Lower lobe of right lung (tissue), 2 donors: ENCODE data around the gene ACBD6. TPM values are rescaled to one million over a fixed set of nuclear protein-coding genes. Genes with fewer than 3 reads are reported as not detected.

ENCODE experiments used
- ATAC-seq, 2 donors: fragments of 200-7000 bp; cut with Tn5 transposase; one replicate each; pipeline ENCODE4 v1.9.1; 2020 to 2022; ENCODE audit warnings: mild to moderate bottlenecking in 2 of 2, moderate library complexity in 2 of 2
- DNase-seq: peaks from one replicate; pipeline ENCODE4 v3.0.0-alpha.2; 2020
- H3K27ac ChIP-seq: fragments of 200-600 bp; one replicate; pipeline ENCODE4 v1.8.0; 2022
- H3K27me3 ChIP-seq: fragments of 200-600 bp; one replicate; pipeline ENCODE4 v1.8.0; 2022; ENCODE audit warnings: low read depth
- H3K36me3 ChIP-seq: fragments of 200-600 bp; one replicate; pipeline ENCODE4 v1.8.0; 2022; ENCODE audit warnings: mild to moderate bottlenecking
- H3K4me1 ChIP-seq: fragments of 200-600 bp; one replicate; pipeline ENCODE4 v1.8.0; 2022
- H3K4me3 ChIP-seq: fragments of 200-600 bp; one replicate; pipeline ENCODE4 v1.8.0; 2022; ENCODE audit warnings: mild to moderate bottlenecking
- H3K9me3 ChIP-seq: fragments of 200-600 bp; one replicate; pipeline ENCODE4 v1.8.0; 2022
- CTCF ChIP-seq: fragments of 200-600 bp; IDR thresholded peaks from one replicate; pipeline ENCODE4 v1.8.0; 2022; ENCODE audit warnings: antibody characterized with exemption, mild to moderate bottlenecking
- intact Hi-C: fragments of 100-400 bp; cut with DNase I; formaldehyde crosslinking; loops from one replicate; pipeline ENCODE4 v1.11.0; 2022
- total RNA-seq: library from RNA; stranded (reverse); fragmentation: NEBNext Ultra II Directional; extraction: Animal tissue kit (Norgen Biotek cat#: 25700); gene quantifications from one replicate; pipeline ENCODE4 v1.2.1, GENCODE V29; 2021
- donor health status: DM: no; HTN: yes; CAD: no; lungs with severe emphysema.

Gene ACBD6
- total RNA-seq, 1 donor from 2014 or later = 37.4 TPM

DNA sequence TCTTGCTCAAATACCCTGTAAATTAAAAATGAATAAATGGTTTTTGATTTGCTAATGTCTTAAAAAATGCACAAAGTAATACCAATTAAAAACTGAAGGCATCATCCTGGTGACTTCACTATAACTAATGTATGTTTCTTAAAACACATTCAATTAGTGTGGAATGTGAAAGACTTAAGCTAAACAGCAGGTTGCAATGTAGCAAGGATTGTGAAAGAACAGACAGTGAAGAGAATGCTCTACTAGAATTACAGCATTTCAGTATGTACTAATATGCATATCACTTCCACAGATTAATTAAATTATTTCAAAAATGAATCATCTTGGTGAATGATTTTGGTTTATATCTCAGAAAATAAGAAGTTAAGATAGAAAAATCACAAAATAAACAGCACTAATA lies 216.0 kb downstream of the ACBD6 start:
- Histone ChIP-seq H3K4me3 (no peak overlapping the region), H3K9me3 (no peaks in the 10 kb centered on the region), H3K4me1 (no peaks in the 10 kb centered on the region), H3K27ac (no peak overlapping the region), H3K27me3 (no peaks in the 10 kb centered on the region), H3K36me3 (peaks cover 24% of the 10 kb centered on the region)
- intact Hi-C loops = no loop called here
- no peak for DNase-seq
- ATAC-seq = no peak
- TF ChIP-seq CTCF = no peak

DNA sequence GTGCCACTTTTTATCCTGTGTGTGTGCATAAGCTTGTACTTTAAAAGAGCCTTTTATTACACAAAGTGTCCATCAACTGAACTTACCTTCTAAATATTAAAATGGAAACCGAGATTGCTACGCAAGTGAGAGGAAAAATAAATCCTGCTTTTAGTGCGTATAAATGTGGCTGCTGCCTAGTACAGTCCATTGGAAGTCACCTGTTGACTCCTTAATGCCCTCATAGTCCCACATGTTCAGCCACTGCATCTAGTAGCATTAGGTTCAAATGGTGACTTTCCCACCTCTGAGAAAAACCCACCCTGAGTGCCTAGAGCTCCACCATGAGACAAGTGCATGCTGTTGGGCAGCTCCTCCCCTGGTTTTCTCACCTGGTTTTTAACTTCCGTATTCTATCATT lies 219.3 kb downstream of the ACBD6 start:
- H3K36me3 ChIP-seq = peaks cover 23% of the 10 kb centered on the region
- no peaks in the 10 kb centered on the region for H3K4me1 ChIP-seq
- no peak for ATAC-seq
- intact Hi-C loops = no loop called here
- no peak for TF ChIP-seq CTCF
- H3K27me3 ChIP-seq = no peaks in the 10 kb centered on the region
- no peak for DNase-seq
- H3K9me3 ChIP-seq = no peaks in the 10 kb centered on the region
- no peak overlapping the region for H3K27ac ChIP-seq
- no peak overlapping the region for H3K4me3 ChIP-seq

DNA sequence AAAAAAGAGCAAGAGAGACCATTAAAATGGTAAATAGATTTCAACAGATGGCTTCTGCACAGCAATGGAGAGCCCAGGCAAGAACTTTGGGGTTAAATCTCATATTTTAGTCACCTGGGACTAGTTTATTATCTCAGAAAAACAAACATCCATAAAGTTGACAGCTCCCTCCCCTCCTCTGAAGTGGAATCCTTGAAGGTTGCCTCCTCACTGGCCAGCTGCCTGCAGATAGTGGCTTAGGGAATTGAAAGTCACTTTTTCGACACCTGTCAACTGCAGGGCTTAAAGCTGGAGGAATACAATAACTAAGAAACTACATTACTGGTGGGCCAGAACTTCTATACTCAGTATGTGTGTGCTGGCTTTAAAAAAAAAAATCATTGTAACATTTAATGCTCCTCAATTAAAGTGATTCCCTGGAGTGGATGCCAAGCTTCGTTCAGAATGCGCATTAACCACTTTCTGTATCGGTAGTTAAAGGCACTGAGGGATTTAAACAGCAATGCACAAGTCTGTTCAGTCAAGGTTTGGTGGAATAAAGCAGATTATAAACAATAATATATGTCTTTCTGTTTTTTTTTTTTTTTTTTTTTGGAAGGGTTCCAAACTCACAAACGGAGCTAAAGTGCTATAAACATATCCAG lies 219.9 kb downstream of the ACBD6 start:
- ATAC-seq = no peak
- TF ChIP-seq CTCF = no peak
- no peaks in the 10 kb centered on the region for H3K4me1 ChIP-seq

DNA sequence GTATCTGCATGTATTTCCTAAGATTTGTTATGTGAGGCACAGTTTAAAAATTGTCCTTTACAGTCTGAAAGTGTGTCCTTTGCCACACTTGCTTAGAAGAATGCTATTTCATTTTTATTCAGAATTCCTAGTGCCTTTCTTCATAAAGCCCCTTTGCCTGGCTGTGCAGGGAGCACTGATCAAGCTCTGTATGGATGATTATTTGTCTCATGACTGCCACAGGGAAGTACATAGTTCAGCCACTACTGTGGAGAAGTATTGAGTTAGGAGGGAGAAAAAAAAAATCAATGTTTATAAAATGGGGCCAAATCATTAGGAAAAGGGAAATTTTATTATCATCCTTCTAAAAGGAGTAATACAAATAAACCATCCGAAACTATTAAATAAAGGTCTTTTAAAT lies 220.9 kb downstream of the ACBD6 start:
- Histone ChIP-seq H3K36me3 (peaks cover 10% of the 10 kb centered on the region), H3K27me3 (no peaks in the 10 kb centered on the region), H3K4me3 (no peak overlapping the region), H3K4me1 (no peaks in the 10 kb centered on the region), H3K9me3 (no peaks in the 10 kb centered on the region), H3K27ac (no peak overlapping the region)
- DNase-seq = no peak
- intact Hi-C loops = no loop called here
- no peak for ATAC-seq
- TF ChIP-seq CTCF = no peak

More for the DNA sequence above, 219.9 kb downstream of the ACBD6 start:
- Histone ChIP-seq H3K27me3 (no peaks in the 10 kb centered on the region), H3K4me3 (no peak overlapping the region), H3K36me3 (peaks cover 17% of the 10 kb centered on the region), H3K27ac (no peak overlapping the region), H3K9me3 (no peaks in the 10 kb centered on the region)
- intact Hi-C loops = no loop called here
- DNase-seq = no peak

- no peak overlapping the region for H3K4me3 ChIP-seq
- no peak for TF ChIP-seq CTCF
- peaks cover 7% of the 10 kb centered on the region for H3K36me3 ChIP-seq
- ATAC-seq = no peak
- no peaks in the 10 kb centered on the region for H3K4me1 ChIP-seq
- no peaks in the 10 kb centered on the region for H3K9me3 ChIP-seq
- no peak for DNase-seq
- H3K27ac ChIP-seq = no peak overlapping the region
- H3K27me3 ChIP-seq = no peaks in the 10 kb centered on the region
- intact Hi-C loops = no loop called here
These were observed 221.8 kb downstream of the ACBD6 start for GRCh38 chr1:180280617-180281016.
